GM10266 (cell line): Measurements from ENCODE around the gene CHD9.
"Not testable (repeated sequence)": the region's sequence is repeated elsewhere in the genome, so short reads cannot be mapped to it uniquely, and the experiment has no call there.

Experiments used
- DNase-seq: peaks from one replicate; pipeline ENCODE4 v3.0.0; 2012; ENCODE audit errors: extremely low spot score
- CTCF ChIP-seq: IDR thresholded peaks from 2 replicates; pipeline ENCODE4 v1.5.1; 2012; ENCODE audit warnings: mild to moderate bottlenecking, low read depth; ENCODE audit not compliant: control insufficient read depth, insufficient read depth; ENCODE audit errors: missing control alignments

The CHD9 gene

GRCh38 chr16:53041320-53042051 lies 13.3 kb upstream of the CHD9 start:
- no peak for TF ChIP-seq CTCF
- DNase-seq = no peak

- no peak for TF ChIP-seq CTCF
- no peak for DNase-seq
Measured at GRCh38 chr16:53042235-53042701, 12.5 kb upstream of the CHD9 start.

GRCh38 chr16:53043428-53043831 lies 11.4 kb upstream of the CHD9 start:
- no peak for TF ChIP-seq CTCF
- DNase-seq = no peak

GRCh38 chr16:53043986-53044601 lies 10.7 kb upstream of the CHD9 start:
- TF ChIP-seq CTCF = no peak
- no peak for DNase-seq

GRCh38 chr16:53045341-53046220 lies 9.2 kb upstream of the CHD9 start:
- no peak for TF ChIP-seq CTCF
- no peak for DNase-seq

GRCh38 chr16:53047515-53047914 lies 7.3 kb upstream of the CHD9 start:
- not testable (repeated sequence) for DNase-seq

- TF ChIP-seq CTCF = no peak
- no peak for DNase-seq
Measured at GRCh38 chr16:53048139-53048915, 6.5 kb upstream of the CHD9 start.

- DNase-seq = not testable (repeated sequence)
Measured at GRCh38 chr16:53051255-53051654, 3.5 kb upstream of the CHD9 start.
